Astrocyte (in vitro differentiated cells and primary cell): ENCODE results near the gene TAGLN.

Experiments used
- CTCF ChIP-seq: IDR thresholded peaks from 2 replicates; pipeline ENCODE4 v1.5.1; 2011; ENCODE audit warnings: low read depth, mild to moderate bottlenecking, inconsistent platforms, low read length, moderate library complexity; ENCODE audit not compliant: insufficient read depth
- EZH2 ChIP-seq: IDR thresholded peaks from 2 replicates; pipeline ENCODE4 v1.6.1; 2012; ENCODE audit warnings: mild to moderate bottlenecking, low read length, inconsistent platforms; ENCODE audit not compliant: insufficient read depth

GRCh38 chr11:117191680-117192400, 7.3 kb upstream of the TAGLN start:
- TF ChIP-seq CTCF (no peak), EZH2 (no peak)
